HG03439 (cell line): Measurements from ENCODE around the gene GDAP2.
"Not testable (repeated sequence)": the region's sequence is repeated elsewhere in the genome, so short reads cannot be mapped to it uniquely, and the experiment has no call there.

Source experiments
- ATAC-seq: cut with Tn5 transposase; IDR thresholded peaks from one replicate; pipeline ENCODE4 v1.9.1; 2021; ENCODE audit warnings: mild to moderate bottlenecking, moderate library complexity; ENCODE audit not compliant: unreplicated experiment

The GDAP2 gene, protein sequence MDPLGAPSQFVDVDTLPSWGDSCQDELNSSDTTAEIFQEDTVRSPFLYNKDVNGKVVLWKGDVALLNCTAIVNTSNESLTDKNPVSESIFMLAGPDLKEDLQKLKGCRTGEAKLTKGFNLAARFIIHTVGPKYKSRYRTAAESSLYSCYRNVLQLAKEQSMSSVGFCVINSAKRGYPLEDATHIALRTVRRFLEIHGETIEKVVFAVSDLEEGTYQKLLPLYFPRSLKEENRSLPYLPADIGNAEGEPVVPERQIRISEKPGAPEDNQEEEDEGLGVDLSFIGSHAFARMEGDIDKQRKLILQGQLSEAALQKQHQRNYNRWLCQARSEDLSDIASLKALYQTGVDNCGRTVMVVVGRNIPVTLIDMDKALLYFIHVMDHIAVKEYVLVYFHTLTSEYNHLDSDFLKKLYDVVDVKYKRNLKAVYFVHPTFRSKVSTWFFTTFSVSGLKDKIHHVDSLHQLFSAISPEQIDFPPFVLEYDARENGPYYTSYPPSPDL

DNA sequence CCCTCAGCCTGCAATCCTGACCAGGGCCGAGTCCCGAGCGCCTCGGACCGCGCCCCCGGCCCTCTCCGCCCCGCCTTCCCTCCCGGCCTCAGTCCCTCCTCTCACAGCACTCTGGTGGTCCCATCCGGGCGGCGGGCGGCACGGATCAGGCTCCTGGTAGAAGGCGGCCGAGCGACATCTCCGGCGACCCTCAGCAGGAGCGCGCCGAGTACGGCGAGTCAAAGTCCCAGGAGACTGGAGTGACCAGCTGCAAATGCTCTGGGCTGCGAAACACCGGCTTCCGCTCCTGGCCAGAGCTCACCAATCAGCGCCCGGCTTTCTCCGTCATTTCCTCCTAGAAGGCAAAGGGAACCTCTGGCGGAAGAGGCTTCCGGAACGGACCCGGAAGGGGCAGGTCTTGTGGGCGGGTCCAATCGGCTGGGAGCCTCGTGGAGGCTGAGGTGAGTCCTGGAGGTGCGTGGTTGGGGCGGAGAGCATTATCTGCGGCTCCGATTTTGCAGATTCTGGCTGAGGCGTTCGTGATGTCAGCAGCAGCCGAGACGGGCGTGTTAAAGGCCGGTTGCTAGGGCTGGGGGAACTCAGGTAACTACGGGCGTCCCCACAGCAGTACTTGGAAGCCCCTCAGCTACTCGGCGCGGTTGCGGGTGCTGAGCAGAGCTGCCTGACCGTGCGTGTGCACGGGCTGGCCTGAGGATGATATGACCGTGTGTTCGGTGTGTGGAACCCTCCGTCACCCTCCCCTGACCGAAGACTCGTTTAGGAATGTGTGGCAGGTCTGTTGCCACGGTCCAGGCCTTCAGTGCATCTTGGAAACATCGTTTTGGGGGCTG lies at the start of gene GDAP2, which contains the start of gene WDR3:
Gene GDAP2, minus strand, starts transcription at position 279 of the 830 bp plus-strand sequence. CDS start 9,264 bp downstream, outside the sequence.
Gene WDR3, plus strand, starts transcription at position 397 of the 830 bp plus-strand sequence. CDS start 3,581 bp downstream, outside the sequence.
- ATAC-seq = peak; percentile 97

DNA sequence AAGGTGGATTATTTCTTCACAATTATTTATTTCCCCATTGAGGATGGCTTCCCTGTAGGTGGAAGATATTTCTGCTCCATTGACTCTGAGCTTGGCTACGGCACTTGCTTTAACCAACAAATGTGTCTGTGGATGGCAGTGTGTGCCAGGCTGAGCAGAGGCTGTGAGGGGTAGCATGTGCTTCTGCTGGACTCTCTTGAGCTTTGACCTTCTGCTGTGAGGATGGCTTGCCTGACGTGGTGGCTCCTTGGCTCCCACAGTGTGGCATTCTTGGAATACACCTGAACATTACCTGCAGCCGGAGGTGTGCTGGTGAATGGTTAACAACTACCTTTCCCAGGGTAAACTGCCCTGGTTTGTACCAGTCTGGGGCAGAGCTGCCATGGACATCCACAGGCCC lies 47.0 kb upstream of the GDAP2 start:
- no peak for ATAC-seq

DNA sequence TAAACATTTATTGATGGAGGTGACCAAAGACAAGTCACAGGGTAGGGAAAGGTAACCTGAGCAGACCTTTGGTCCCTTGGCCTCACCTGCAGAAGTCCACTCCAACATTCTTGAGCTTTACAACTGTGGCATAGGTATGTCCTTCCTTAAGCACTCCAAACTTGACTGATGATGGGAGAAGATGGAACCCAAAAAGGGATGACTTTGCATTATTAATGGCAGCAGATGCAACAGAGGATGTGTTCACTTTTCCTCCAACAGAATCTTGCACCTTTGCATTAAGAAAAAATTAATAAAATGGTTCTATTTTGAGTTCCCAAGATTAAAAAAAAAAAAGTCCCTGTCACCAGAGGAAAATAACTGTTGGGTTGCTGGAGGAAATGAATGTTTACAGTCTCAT lies 42.4 kb upstream of the GDAP2 start:
- no peak for ATAC-seq

DNA sequence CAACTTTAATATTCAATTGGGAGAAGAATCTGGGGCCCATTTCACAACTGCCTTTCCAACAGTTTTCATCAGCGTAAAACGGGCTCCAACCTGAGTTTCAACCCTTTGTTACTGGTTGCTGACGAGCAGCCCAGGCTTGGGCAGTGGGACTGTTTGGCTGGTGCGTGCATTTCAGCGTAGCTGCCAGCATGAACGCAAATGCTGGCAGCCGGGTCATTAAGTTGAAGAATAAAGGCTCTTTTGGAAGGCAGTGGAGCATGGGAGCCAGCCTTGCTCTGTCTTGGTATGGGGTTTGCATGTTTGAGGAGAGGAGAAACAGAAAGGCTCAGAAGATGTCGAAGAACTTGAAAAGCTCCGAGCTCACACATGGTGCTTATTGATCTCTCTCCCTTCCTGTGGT lies 40.8 kb upstream of the GDAP2 start:
- ATAC-seq = no peak

DNA sequence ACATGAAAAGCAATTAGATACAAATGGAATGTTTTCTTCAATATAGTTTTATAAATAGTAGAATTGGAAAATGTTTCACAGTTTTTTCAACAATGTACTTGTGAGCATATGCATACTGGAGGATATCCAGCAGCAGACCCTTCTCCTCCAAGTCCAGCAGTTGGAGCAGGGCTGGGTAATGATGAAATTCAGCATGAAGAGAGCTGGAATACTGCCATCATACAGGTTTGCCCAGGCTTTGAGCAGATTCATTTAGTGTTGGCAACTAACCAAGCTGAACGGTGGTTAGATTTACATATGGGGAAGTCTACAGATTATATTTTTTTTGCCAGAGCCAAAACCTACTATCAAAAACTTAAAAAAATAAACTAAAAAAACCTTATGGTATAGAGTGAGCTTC lies 38.5 kb upstream of the GDAP2 start:
- ATAC-seq = no peak

DNA sequence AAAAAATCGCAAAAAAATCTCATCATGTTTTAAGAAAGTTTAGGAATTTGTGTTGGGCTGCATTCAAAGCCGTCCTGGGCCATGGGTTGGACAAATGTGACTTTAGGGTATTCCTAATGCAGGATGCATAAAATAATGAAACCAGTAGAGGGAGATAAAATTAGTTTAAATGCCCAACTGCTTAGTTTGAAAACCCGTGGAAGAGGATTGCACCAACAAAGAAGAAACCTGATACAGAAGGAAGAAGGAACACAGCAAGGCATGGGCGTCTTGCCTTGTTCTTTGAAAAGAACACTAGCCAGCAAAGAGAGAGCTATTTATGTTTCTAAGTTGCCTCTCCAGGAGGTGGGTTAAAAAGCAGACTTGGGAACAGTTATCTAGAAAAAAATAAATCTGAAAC lies 38.1 kb upstream of the GDAP2 start:
- no peak for ATAC-seq

DNA sequence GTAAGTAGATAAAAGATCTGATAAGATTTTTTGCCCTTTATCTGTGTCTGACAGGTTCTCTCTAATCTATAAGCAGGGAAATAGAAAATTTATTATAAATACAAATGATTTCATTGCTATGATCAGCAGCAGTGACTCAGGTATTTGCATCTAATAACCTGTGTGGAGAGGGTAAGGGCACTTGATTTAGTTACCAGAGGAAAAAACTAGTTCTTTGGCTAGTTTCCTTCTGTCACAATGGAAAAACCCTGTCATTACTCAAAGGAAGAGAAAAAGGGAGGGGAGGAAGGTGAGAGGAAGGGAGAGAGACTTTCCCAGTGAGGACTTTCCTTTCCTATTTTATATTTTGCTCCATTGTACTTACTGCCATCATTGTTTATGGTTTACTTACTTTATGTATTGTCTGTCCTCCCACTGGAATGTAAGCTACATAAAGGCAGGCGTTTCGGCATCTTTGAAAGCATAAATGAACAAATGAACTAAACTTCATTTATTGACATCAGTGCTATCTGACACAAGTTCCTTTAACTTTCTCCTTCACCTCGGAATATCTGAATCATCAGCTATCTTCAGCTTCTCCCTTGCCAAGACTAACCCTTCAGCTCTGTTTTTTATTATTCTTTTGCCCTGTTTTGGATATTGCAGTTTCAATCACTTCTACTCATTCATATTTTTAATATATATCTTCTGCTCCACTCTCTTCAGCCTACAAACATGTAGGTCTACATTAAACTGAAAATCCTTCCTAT lies 35.0 kb upstream of the GDAP2 start:
- ATAC-seq = no peak

DNA sequence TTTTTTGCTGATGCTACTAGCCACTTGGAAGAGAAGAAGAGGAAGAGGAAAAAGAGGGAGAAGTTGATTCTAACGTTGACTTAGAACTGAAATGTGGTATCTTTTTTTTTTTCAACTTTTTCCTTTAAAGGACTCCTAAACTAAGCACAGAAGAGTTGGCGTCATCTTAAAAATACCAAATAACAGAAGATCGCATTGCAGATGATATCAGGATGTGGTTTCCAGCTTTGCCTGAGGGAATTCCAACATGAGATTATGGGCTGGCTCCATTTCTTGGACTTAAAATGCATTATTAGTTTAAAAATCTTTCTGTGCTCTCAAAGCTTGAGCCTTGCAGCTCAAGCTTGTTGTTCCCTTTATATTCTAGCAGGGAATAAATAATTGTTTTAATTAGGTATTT lies 29.9 kb upstream of the GDAP2 start:
- no peak for ATAC-seq

DNA sequence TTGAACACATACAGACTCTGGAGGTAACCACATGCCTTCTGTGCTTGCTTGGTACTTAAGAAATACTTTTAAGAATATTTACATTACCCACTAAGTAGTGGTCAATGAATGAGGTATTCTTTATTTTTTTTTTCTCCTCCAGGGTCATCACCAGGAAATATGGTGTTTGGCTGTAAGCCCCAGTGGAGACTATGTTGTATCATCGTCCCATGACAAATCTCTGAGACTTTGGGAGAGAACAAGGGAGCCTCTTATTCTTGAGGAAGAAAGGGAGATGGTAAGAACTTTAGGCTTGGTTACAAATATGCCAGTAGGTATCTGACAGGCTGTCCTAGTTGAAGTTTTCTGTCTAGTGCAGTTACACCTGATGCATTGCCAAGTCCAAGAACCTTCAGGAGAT lies 23.0 kb upstream of the GDAP2 start:
- ATAC-seq = no peak

DNA sequence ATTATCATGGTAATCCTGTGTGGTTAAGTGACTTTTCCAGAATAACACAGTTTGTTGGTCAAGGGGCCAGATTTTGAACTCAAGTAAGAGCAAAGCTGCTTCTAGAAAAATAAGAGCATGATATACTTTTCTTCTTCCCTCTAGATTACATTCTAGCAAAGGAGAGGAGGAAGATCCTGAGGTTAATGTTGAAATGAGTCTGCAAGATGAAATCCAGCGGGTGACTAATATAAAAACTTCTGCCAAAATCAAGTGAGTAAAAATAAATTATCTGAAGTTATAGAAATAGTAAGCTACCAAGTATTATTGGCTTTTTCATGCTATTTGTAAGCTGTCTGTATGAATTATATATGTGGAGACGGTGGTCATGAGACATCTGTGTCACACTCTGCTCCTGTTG lies 12.9 kb upstream of the GDAP2 start:
- no peak for ATAC-seq

DNA sequence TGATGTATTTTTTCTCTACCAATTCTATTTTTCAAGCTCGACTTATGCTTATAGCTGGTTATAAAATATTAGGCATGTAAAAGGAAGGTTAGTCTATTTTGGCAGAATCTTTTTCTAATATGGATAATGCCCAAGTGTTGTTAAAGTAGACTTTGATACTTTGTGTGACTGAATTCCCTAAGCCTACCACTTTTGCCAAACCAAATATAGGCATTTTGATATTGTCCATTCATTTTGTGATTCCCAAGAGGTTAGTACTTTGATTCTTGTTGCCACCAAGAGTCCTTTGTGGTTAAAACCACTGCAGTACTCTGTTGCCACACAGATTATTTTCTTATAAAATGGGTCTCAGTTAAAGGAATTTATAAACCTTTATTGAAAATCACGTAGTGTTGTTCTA lies 4.3 kb upstream of the GDAP2 start:
- no peak for ATAC-seq

DNA sequence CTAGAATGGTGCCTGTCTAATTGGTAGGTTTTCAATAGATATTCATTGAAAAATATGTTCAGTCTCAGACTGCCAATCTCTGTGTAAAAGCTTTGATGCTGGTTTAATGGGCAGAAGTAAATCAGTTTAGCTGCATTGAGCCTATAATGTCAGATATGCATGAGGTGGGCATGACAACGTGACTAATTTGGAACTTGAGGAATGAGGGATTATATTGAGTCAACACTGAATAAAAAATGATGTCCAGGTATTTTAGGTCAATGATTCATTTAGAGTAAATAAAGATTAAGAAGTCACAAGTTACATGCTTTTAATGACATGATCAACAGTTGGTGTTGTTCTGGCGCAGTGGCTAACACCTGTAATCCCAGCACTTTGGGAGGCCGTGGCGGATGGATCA lies 3.2 kb upstream of the GDAP2 start:
- no peak for ATAC-seq

DNA sequence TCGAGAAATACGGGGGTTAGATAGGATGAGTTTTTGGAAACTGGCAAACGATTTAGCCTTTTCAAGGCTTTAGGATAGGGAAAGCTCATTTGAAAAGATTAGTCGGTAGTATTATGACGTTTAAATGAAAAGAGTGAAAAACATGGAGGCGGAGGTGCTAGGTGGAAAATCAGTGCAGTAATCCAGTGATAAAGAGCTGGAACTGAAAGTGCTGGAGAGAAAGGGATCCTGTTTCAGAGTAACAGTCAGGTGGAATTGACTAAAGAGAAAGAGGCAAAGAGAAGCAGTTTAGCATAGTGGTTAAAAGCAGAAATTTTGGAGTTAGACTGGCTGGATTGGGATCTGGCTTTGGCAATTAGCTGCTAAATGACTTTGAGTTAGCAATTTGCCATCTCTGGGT lies 1.1 kb upstream of the GDAP2 start:
- no peak for ATAC-seq

DNA sequence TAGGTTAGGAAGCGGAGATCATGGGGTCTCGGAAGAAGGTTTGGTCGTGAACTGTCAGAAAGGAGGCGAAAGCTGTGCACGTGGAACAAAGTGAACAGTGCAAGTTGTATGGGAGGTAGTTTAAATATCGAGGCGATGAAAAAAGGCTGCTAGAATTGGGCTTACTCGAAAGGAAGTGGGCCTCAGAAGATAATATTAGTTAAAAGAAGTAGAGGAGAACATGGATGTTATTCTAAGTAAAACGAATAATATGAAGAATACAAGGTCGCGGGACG lies 689 bp upstream of the GDAP2 start:
- ATAC-seq = no peak

DNA sequence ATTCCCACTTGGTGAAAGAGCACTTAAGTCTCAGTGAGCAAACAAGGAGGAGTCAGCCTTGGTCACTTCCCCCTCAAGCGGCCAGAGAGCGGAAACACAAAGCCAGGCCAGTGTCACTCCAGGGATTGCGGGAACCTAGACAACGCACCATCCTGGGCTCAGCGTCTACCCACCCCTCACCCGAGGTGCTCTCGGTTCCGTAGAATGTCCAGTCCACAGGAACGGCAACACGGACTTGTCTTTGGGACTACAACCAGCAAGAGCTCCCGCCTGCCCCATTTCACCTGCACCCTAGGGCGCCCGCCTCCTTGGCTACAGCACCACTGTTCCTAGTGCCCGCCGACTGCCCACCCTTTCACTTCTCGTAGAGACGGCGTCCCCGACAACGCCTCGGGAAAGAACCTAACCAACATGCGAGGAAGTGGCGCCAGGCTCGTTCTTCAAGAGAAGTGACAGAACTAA lies 509 bp downstream of the GDAP2 start:
- peak; percentile 42 for ATAC-seq

DNA sequence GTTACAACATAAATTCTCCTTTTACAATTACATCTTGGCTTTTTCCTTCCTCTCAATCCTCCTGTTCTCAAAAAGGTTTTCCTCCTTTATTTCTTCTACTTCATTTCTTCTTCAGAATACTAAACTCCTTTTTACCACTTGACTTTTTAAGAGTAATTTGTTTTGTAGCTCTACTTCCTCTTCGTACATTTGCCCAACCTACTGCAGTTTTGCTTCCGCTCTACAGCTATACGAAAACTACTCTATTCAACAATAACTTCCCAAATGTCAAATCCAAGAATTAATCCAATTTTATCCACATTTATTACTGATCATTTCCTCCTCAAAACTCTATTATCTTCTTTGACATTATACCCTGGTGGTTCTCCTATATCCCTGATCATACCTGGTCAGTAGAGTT lies 3.4 kb downstream of the GDAP2 start:
- ATAC-seq = no peak

DNA sequence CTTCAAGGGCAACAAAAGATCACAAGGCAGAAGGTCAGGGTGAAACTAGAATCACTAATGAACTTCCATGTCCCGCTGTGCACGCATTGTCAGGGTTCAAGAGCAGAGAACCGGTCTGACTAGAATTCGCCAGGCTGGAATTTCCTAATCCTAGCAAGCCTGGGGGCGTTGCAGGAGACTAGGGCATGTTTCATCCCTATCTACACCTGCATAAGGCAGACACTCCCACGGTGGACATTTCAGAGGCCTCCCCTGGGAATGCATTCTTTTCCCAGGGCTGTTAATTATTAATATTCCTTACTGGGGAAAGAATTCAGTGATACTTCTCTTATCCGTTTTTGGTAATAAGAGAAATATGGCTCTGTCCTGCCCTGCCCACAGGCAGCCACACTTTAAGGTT lies 6.7 kb downstream of the GDAP2 start:
- not testable (repeated sequence) for ATAC-seq

DNA sequence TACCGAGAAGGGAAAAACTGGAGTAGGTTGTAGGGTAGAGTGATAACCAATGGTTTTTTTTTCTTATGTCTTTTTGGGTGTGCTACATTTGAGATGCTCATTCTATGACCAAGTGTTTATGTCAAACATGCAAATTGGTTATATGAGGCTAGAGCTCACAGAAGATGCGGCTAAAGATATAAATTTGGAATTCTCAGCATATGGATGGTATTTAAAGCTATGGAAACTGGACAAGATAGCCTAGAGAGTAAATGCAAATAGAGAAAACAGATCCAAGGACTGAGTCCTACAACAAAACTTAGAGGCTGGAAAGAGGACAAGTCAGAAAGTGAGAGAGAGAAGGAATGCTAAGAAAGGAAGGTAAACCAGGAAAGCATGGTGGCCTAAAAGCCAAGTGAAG lies 7.4 kb downstream of the GDAP2 start:
- ATAC-seq = no peak

DNA sequence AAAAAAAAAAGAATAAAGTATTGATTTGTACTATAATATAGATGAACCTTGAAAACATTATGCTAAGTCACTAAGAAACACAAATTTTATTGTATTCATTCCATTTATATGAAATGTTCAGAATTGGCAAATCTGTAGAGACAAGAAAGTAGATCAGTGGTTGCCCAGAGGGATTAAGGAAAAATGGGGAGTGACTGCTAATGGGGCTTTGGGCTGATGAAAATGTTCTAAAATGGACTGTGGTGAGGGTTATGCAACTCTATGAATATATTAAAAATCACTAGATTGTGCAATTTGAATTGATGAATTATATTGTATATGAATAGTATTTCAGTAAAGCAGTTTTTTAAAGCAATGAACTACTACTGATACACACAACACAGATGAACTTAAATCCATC lies 10.0 kb downstream of the GDAP2 start:
- ATAC-seq = no peak

DNA sequence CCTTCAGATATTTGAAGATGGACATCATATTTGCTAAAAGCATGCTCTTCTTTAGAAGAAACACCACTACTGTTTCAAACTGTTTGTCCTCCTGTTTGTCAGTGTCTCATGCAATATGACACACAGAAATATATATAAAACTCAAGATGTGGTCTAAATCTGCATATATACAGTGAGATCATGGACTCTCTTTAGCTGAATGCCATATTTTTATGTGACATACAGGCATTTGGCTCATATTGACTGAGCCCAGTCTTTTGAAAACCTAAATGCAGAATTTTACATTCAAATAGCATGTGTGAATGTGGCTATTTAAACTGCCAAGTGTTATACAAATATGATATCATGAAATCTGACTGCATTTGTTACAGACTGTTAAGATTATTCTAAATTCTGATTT lies 18.4 kb downstream of the GDAP2 start:
- ATAC-seq = no peak

DNA sequence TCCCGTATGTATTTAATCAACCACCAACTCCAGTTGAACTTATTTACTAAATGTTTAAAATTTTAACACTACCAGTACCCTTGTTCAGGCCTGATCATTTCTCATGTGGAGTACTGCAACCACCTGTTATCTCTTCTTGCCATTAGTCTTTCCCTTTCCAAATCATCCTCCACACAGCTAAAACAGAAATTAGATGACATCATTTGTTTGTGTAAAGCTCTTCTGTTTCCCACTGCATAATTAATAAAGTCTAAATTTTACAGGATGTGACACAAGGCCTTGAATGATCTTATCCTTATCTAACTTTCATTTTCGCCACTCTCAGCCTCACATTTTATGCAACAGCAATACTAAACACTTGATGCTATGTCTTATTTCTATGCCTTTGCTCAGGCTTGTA lies 24.4 kb downstream of the GDAP2 start:
- no peak for ATAC-seq
